MCF 10A (cell line): ENCODE results near the gene PDCD2L. TPM values are rescaled to one million over a fixed set of nuclear protein-coding genes. Genes with fewer than 3 reads are reported as not detected.

Experiments used
- BruUV-seq: library from RNA; stranded (reverse); fragments of 400-500 nt; replicated peaks from 2 replicates; lab custom pipeline; 2021; lab: Mats Ljungman, UMichigan
- CTCF ChIA-PET: fragments of 300-600 bp; sonication (Branson Sonifier 250); formaldehyde crosslinking; extraction: SDS; loops from one replicate; lab custom pipeline; 2021; ENCODE audit warnings: antibody characterized with exemption, inconsistent platforms; lab: Yijun Ruan, JAX
- POLR2A ChIA-PET: fragments of 300-600, 350-650 bp; sonication (Branson Sonifier 250); formaldehyde crosslinking; extraction: SDS; loops from one replicate; lab custom pipeline; 2020; ENCODE audit warnings: antibody characterized with exemption, inconsistent platforms; lab: Yijun Ruan, JAX
- DNase-seq: peaks from one replicate; pipeline ENCODE4 v3.0.0-alpha.2; 2018; ENCODE audit not compliant: unreplicated experiment
- H3K27ac Mint-ChIP-seq: one replicate; pipeline ENCODE4 v1.8.0; 2022; ENCODE audit warnings: mild to moderate bottlenecking, low read depth, mixed read lengths; ENCODE audit not compliant: unreplicated experiment
- H3K27me3 Mint-ChIP-seq: one replicate; pipeline ENCODE4 v1.8.0; 2022; ENCODE audit warnings: mixed read lengths; ENCODE audit not compliant: insufficient read depth, unreplicated experiment
- H3K36me3 Mint-ChIP-seq: one replicate; pipeline ENCODE4 v1.8.0; 2022; ENCODE audit warnings: mild to moderate bottlenecking, moderate library complexity, mixed read lengths; ENCODE audit not compliant: insufficient read depth, unreplicated experiment
- H3K4me1 Mint-ChIP-seq: one replicate; pipeline ENCODE4 v1.8.0; 2022; ENCODE audit warnings: mixed read lengths; ENCODE audit not compliant: insufficient read depth, unreplicated experiment
- H3K4me3 Mint-ChIP-seq: one replicate; pipeline ENCODE4 v1.8.0; 2022; ENCODE audit warnings: mild to moderate bottlenecking, moderate library complexity, mixed read lengths; ENCODE audit not compliant: unreplicated experiment
- H3K9me3 Mint-ChIP-seq: one replicate; pipeline ENCODE4 v1.8.0; 2022; ENCODE audit warnings: mixed read lengths; ENCODE audit not compliant: unreplicated experiment
- CTCF ChIP-seq: fragments of 200-600 bp; IDR thresholded peaks from one replicate; pipeline ENCODE4 v1.8.0; 2022; ENCODE audit warnings: antibody characterized with exemption, mild to moderate bottlenecking; ENCODE audit not compliant: unreplicated experiment
- intact Hi-C: fragments of 100-400 bp; cut with micrococcal nuclease; formaldehyde crosslinking; loops from 2 replicates; pipeline ENCODE4 v1.14.1; 2022
- total RNA-seq: library from RNA; stranded (reverse); gene quantifications from 2 replicates; pipeline ENCODE4 v1.2.3, GENCODE V29; 2022

PDCD2L gene
- total RNA-seq, 1 experiment from 2014 or later = 24.4 TPM

GRCh38 chr19:34436716-34437115, 32.5 kb downstream of the PDCD2L start:
- no peak for DNase-seq
- CTCF ChIA-PET = interaction anchor here (0.6 to 1.0 kb wide), 4 partner anchors 8 to 534 kb away, joined by 3 to 5 read pairs (median 3); partner anchors contain the start of gene UBA2
- no peaks in the 10 kb centered on the region for H3K9me3 Mint-ChIP-seq
- no peaks in the 10 kb centered on the region for H3K27me3 Mint-ChIP-seq
- no peak for TF ChIP-seq CTCF
- no peak overlapping the region for H3K4me3 Mint-ChIP-seq
- POLR2A ChIA-PET = no interaction called here
- H3K27ac Mint-ChIP-seq = no peak overlapping the region
- no TSS peak for BruUV-seq
- H3K4me1 Mint-ChIP-seq = no peaks in the 10 kb centered on the region
- peaks cover 92% of the 10 kb centered on the region for H3K36me3 Mint-ChIP-seq
- intact Hi-C loops = no loop called here

- Mint-ChIP-seq H3K4me1 (no peaks in the 10 kb centered on the region), H3K27ac (no peak overlapping the region), H3K27me3 (no peaks in the 10 kb centered on the region), H3K4me3 (no peak overlapping the region), H3K9me3 (no peaks in the 10 kb centered on the region), H3K36me3 (peaks cover 97% of the 10 kb centered on the region)
- no peak for TF ChIP-seq CTCF
- intact Hi-C loops = no loop called here
- POLR2A ChIA-PET = interaction anchor here (0.6 kb wide), 2 partner anchors 10 to 43 kb away, joined by 3 to 4 read pairs; no protein-coding TSS in a partner anchor
- DNase-seq = no peak
- CTCF ChIA-PET = interaction anchor here (0.6 to 0.7 kb wide), 2 partner anchors 12 to 166 kb away, joined by 4 to 5 read pairs; no protein-coding TSS in a partner anchor
- BruUV-seq = no TSS peak
Measured at GRCh38 chr19:34448191-34448590, 44.0 kb downstream of the PDCD2L start.

- no peak for DNase-seq
- Mint-ChIP-seq H3K36me3 (peaks cover 95% of the 10 kb centered on the region), H3K27me3 (no peaks in the 10 kb centered on the region), H3K4me3 (no peak overlapping the region), H3K27ac (no peak overlapping the region), H3K4me1 (no peaks in the 10 kb centered on the region), H3K9me3 (no peaks in the 10 kb centered on the region)
- ChIA-PET CTCF (interaction anchor here (0.9 to 1.4 kb wide), 2 partner anchors 11 to 48 kb away, joined by 4 to 7 read pairs; no protein-coding TSS in a partner anchor), POLR2A (interaction anchor here (0.8 to 1.0 kb wide), 2 partner anchors 14 to 18 kb away, joined by 3 read pairs; no protein-coding TSS in a partner anchor)
- BruUV-seq = no TSS peak
- intact Hi-C loops = no loop called here
- TF ChIP-seq CTCF = no peak
Measured at GRCh38 chr19:34452723-34453122, 48.5 kb downstream of the PDCD2L start.

- Mint-ChIP-seq H3K4me3 (no peak overlapping the region), H3K9me3 (no peaks in the 10 kb centered on the region), H3K4me1 (no peaks in the 10 kb centered on the region), H3K27me3 (no peaks in the 10 kb centered on the region), H3K27ac (no peak overlapping the region), H3K36me3 (peaks cover 98% of the 10 kb centered on the region)
- no TSS peak for BruUV-seq
- intact Hi-C loops = no loop called here
- POLR2A ChIA-PET = no interaction called here
- CTCF ChIA-PET = no interaction called here
- DNase-seq = no peak
- TF ChIP-seq CTCF = no peak
Measured at GRCh38 chr19:34454091-34454490, 49.9 kb downstream of the PDCD2L start.
